Measurements from ENCODE around the gene ANO5. TPM values are rescaled to one million over a fixed set of nuclear protein-coding genes. Genes with fewer than 3 reads are reported as not detected.

Gene ANO5
- polyA plus RNA-seq, 1 experiment = not detected

GRCh38 chr11:22173532-22173931 lies 19.4 kb upstream of the ANO5 start:
- no peak overlapping the region for H3K4me3 ChIP-seq (ENCODE audit: low read depth, low read length)
- no peak for DNase-seq (ENCODE audit: low read depth, low spot score)
- CTCF ChIA-PET = no interaction called here
- no peaks in the 10 kb centered on the region for H3K27me3 ChIP-seq (ENCODE audit: control insufficient read depth, insufficient read depth, low read length)
- TF ChIP-seq CTCF (IDR thresholded peaks at IDR 0.05; ENCODE audit: low read depth, low read length) = no peak
- no peaks in the 10 kb centered on the region; the same call in 1 of the 2 replicates for H3K9me3 ChIP-seq (ENCODE audit: control insufficient read depth, insufficient read depth, low read length)
- no peak overlapping the region for H3K27ac ChIP-seq (ENCODE audit: low read depth, low read length)
- POLR2A ChIA-PET = no interaction called here

- CTCF ChIA-PET = no interaction called here
Observed at GRCh38 chr11:22177186-22177585, 15.7 kb upstream of the ANO5 start.

GRCh38 chr11:22179626-22180025 lies 13.3 kb upstream of the ANO5 start:
- TF ChIP-seq CTCF (IDR thresholded peaks at IDR 0.05; ENCODE audit: low read depth, low read length) = no peak
- ChIA-PET CTCF (no interaction called here), POLR2A (no interaction called here)
- H3K9me3 ChIP-seq (ENCODE audit: control insufficient read depth, insufficient read depth, low read length) = peaks cover 3% of the 10 kb centered on the region
- no peaks in the 10 kb centered on the region for H3K27me3 ChIP-seq (ENCODE audit: control insufficient read depth, insufficient read depth, low read length)
- DNase-seq (ENCODE audit: low read depth, low spot score) = no peak
- no peak overlapping the region for H3K4me3 ChIP-seq (ENCODE audit: low read depth, low read length)
- H3K27ac ChIP-seq (ENCODE audit: low read depth, low read length) = no peak overlapping the region

More at GRCh38 chr11:22177186-22177585, 15.7 kb upstream of the ANO5 start:
- Histone ChIP-seq H3K4me3 (ENCODE audit: low read depth, low read length) (no peak overlapping the region), H3K27me3 (ENCODE audit: control insufficient read depth, insufficient read depth, low read length) (no peaks in the 10 kb centered on the region), H3K27ac (ENCODE audit: low read depth, low read length) (no peak overlapping the region), H3K9me3 (ENCODE audit: control insufficient read depth, insufficient read depth, low read length) (peaks cover 3% of the 10 kb centered on the region)
- TF ChIP-seq CTCF (IDR thresholded peaks at IDR 0.05; ENCODE audit: low read depth, low read length) = no peak
- POLR2A ChIA-PET = no interaction called here
- DNase-seq (ENCODE audit: low read depth, low spot score) = no peak

GRCh38 chr11:22180131-22180530 lies 12.8 kb upstream of the ANO5 start:
- H3K9me3 ChIP-seq (ENCODE audit: control insufficient read depth, insufficient read depth, low read length) = peaks cover 3% of the 10 kb centered on the region
- H3K27me3 ChIP-seq (ENCODE audit: control insufficient read depth, insufficient read depth, low read length) = no peaks in the 10 kb centered on the region
- ChIA-PET CTCF (no interaction called here), POLR2A (no interaction called here)
- no peak for TF ChIP-seq CTCF (IDR thresholded peaks at IDR 0.05; ENCODE audit: low read depth, low read length)
- H3K4me3 ChIP-seq (ENCODE audit: low read depth, low read length) = no peak overlapping the region
- DNase-seq (ENCODE audit: low read depth, low spot score) = no peak
- no peak overlapping the region for H3K27ac ChIP-seq (ENCODE audit: low read depth, low read length)

GRCh38 chr11:22189660-22190059 lies 3.2 kb upstream of the ANO5 start:
- ChIA-PET CTCF (no interaction called here), POLR2A (no interaction called here)
- H3K27ac ChIP-seq (ENCODE audit: low read depth, low read length) = no peak overlapping the region
- H3K9me3 ChIP-seq (ENCODE audit: control insufficient read depth, insufficient read depth, low read length) = peaks cover 18% of the 10 kb centered on the region; the same call in 1 of the 2 replicates
- H3K4me3 ChIP-seq (ENCODE audit: low read depth, low read length) = no peak overlapping the region
- no peak for TF ChIP-seq CTCF (IDR thresholded peaks at IDR 0.05; ENCODE audit: low read depth, low read length)
- H3K27me3 ChIP-seq (ENCODE audit: control insufficient read depth, insufficient read depth, low read length) = no peaks in the 10 kb centered on the region
- DNase-seq (ENCODE audit: low read depth, low spot score) = no peak

Data from AG04450 (cell line).